ENCODE measurements around the gene RSRC1.
A peak's percentile ranks its signal among the peaks of the same experiment; 100 is the strongest.

The RSRC1 gene

GRCh38 chr3:158095814-158096704, 13.8 kb upstream of the RSRC1 start:
- Histone ChIP-seq H3K27me3 (ENCODE audit: low read length) (no peaks in the 10 kb centered on the region), H3K9ac (ENCODE audit: low read length) (no peak overlapping the region), H4K20me1 (ENCODE audit: low read depth, low read length) (no peaks in the 10 kb centered on the region), H3K4me2 (ENCODE audit: low read depth, low read length, poor library complexity, severe bottlenecking) (no peak overlapping the region), H2AFZ (ENCODE audit: low read depth, low read length, severe bottlenecking) (no peak overlapping the region), H3K79me2 (ENCODE audit: insufficient read depth, low read length) (no peaks in the 10 kb centered on the region), H3F3A (ENCODE audit: insufficient read depth) (peaks cover 5% of the 10 kb centered on the region; the same call in 1 of the 2 replicates), H3K4me3 (ENCODE audit: insufficient read depth, low read length, poor library complexity, severe bottlenecking) (no peak overlapping the region), H3K27ac (ENCODE audit: low read depth, low read length) (no peak overlapping the region), H3K9me3 (ENCODE audit: insufficient read depth, low read length) (no peaks in the 10 kb centered on the region), H3K9me2 (replicated peaks; ENCODE audit: insufficient read depth, low read length) (no peaks in the 10 kb centered on the region), H3K36me3 (ENCODE audit: low read length) (no peaks in the 10 kb centered on the region)
- TF ChIP-seq CTCF (IDR thresholded peaks at IDR 0.05; ENCODE audit: insufficient read depth, low read length, poor library complexity, severe bottlenecking), result no peak
- TF ChIP-seq EZH2phosphoT487 (conservative IDR thresholded peaks at IDR 0.05; ENCODE audit: low read length), result no peak

GRCh38 chr3:158097081-158097592, 12.8 kb upstream of the RSRC1 start:
- Histone ChIP-seq H4K20me1 (ENCODE audit: low read depth, low read length) (no peaks in the 10 kb centered on the region), H3K27ac (ENCODE audit: low read depth, low read length) (peak overlapping the region; percentile 58), H3K9ac (ENCODE audit: low read length) (peak overlapping the region; percentile 72), H3F3A (ENCODE audit: insufficient read depth) (peaks cover 5% of the 10 kb centered on the region; the same call in 1 of the 2 replicates), H3K9me3 (ENCODE audit: insufficient read depth, low read length) (no peaks in the 10 kb centered on the region), H3K36me3 (ENCODE audit: low read length) (no peaks in the 10 kb centered on the region), H3K9me2 (replicated peaks; ENCODE audit: insufficient read depth, low read length) (no peaks in the 10 kb centered on the region), H3K4me2 (ENCODE audit: low read depth, low read length, poor library complexity, severe bottlenecking) (peak overlapping the region; percentile 86), H2AFZ (ENCODE audit: low read depth, low read length, severe bottlenecking) (peak overlapping the region; percentile 87), H3K4me3 (ENCODE audit: insufficient read depth, low read length, poor library complexity, severe bottlenecking) (peak overlapping the region; percentile 71), H3K27me3 (ENCODE audit: low read length) (no peaks in the 10 kb centered on the region), H3K79me2 (ENCODE audit: insufficient read depth, low read length) (no peaks in the 10 kb centered on the region)
- TF ChIP-seq EZH2phosphoT487 (conservative IDR thresholded peaks at IDR 0.05; ENCODE audit: low read length) (no peak), CTCF (IDR thresholded peaks at IDR 0.05; ENCODE audit: insufficient read depth, low read length, poor library complexity, severe bottlenecking) (no peak)

- TF ChIP-seq EZH2phosphoT487 (conservative IDR thresholded peaks at IDR 0.05; ENCODE audit: low read length), result no peak
- no peak for TF ChIP-seq CTCF (IDR thresholded peaks at IDR 0.05; ENCODE audit: insufficient read depth, low read length, poor library complexity, severe bottlenecking)
- Histone ChIP-seq H3K27ac (ENCODE audit: low read depth, low read length) (peak overlapping the region; percentile 58), H3K4me3 (ENCODE audit: insufficient read depth, low read length, poor library complexity, severe bottlenecking) (peak overlapping the region; percentile 71), H4K20me1 (ENCODE audit: low read depth, low read length) (no peaks in the 10 kb centered on the region), H3K4me2 (ENCODE audit: low read depth, low read length, poor library complexity, severe bottlenecking) (peak overlapping the region; percentile 86), H3F3A (ENCODE audit: insufficient read depth) (peaks cover 5% of the 10 kb centered on the region; the same call in 1 of the 2 replicates), H2AFZ (ENCODE audit: low read depth, low read length, severe bottlenecking) (peak overlapping the region; percentile 87), H3K27me3 (ENCODE audit: low read length) (no peaks in the 10 kb centered on the region), H3K9ac (ENCODE audit: low read length) (peak overlapping the region; percentile 72), H3K9me2 (replicated peaks; ENCODE audit: insufficient read depth, low read length) (no peaks in the 10 kb centered on the region), H3K79me2 (ENCODE audit: insufficient read depth, low read length) (no peaks in the 10 kb centered on the region), H3K36me3 (ENCODE audit: low read length) (no peaks in the 10 kb centered on the region), H3K9me3 (ENCODE audit: insufficient read depth, low read length) (no peaks in the 10 kb centered on the region)
Measured at GRCh38 chr3:158097593-158098308, 12.1 kb upstream of the RSRC1 start.

Data from SU-DHL-6 (cell line).